Measurements from ENCODE around the gene ZNF311. TPM values are rescaled to one million over a fixed set of nuclear protein-coding genes. Genes with fewer than 3 reads are reported as not detected.

ZNF311 gene
- total RNA-seq, 1 experiment from 2014 or later: 0.57 TPM

DNA sequence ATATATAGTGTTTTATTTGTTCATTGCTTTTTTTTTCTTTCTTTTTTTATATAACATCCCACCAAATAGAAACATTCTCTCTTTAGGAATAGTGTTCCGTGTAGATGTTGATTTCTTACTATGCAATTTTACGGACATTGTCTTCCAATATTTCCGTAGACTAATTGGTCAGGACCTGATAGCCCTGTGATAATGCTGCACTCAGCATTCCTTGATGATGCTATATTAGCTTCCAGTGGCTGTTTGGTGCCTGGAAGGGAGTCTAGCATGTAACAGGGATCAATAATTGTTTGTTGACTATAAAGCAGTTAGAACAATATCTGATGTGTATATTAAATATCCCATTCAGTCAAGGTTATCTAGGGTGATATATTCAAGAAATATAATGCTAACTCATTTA lies 46.6 kb upstream of the ZNF311 start:
- H3K27ac ChIP-seq (ENCODE audit: insufficient read length, low read depth, low read length): no peak overlapping the region
- H2AK5ac ChIP-seq (ENCODE audit: insufficient read length, low read length): no peak overlapping the region
- H3K4me1 ChIP-seq (ENCODE audit: insufficient read depth, low read length): no peaks in the 10 kb centered on the region
- H3K4ac ChIP-seq (ENCODE audit: low read depth, low read length): no peak overlapping the region
- H4K91ac ChIP-seq (ENCODE audit: insufficient read length, low read depth, low read length): no peak overlapping the region
- Mint-ChIP-seq H3K4me1 (peaks cover 0 to 2% of the 10 kb centered on the region in 2 experiments; a peak in 1 of 4 replicates), H3K27me3 (ENCODE audit: low read depth) (peaks cover 2% of the 10 kb centered on the region), H3K9me3 (peaks cover 0 to under 1% of the 10 kb centered on the region in 2 experiments; a peak in 1 of 5 replicates), H3K4me3 (no peak overlapping the region), H3K27ac (no peak overlapping the region), H3K36me3 (ENCODE audit: insufficient read depth in 1 of 3, low read depth in 3 of 3) (no peaks in the 10 kb centered on the region)
- H3K9me3 ChIP-seq (ENCODE audit: control insufficient read depth, low read depth, low read length): no peaks in the 10 kb centered on the region
- no peak overlapping the region for H3K23ac ChIP-seq (ENCODE audit: insufficient read length, low read depth, low read length)
- no peak overlapping the region for H2BK12ac ChIP-seq (ENCODE audit: insufficient read length, low read depth, low read length)
- TF ChIP-seq, protein P1, sequence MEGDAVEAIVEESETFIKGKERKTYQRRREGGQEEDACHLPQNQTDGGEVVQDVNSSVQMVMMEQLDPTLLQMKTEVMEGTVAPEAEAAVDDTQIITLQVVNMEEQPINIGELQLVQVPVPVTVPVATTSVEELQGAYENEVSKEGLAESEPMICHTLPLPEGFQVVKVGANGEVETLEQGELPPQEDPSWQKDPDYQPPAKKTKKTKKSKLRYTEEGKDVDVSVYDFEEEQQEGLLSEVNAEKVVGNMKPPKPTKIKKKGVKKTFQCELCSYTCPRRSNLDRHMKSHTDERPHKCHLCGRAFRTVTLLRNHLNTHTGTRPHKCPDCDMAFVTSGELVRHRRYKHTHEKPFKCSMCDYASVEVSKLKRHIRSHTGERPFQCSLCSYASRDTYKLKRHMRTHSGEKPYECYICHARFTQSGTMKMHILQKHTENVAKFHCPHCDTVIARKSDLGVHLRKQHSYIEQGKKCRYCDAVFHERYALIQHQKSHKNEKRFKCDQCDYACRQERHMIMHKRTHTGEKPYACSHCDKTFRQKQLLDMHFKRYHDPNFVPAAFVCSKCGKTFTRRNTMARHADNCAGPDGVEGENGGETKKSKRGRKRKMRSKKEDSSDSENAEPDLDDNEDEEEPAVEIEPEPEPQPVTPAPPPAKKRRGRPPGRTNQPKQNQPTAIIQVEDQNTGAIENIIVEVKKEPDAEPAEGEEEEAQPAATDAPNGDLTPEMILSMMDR (conservative IDR thresholded peaks at IDR 0.05): no peak
- H3K27me3 ChIP-seq (ENCODE audit: insufficient read depth, low read length): no peaks in the 10 kb centered on the region
- no peak overlapping the region for H2AFZ ChIP-seq (ENCODE audit: low read length)
- H2BK15ac ChIP-seq (ENCODE audit: low read depth, low read length): no peak overlapping the region
- H2BK120ac ChIP-seq (ENCODE audit: low read depth, low read length, poor library complexity, severe bottlenecking): no peak overlapping the region
- no peak overlapping the region for H3K4me2 ChIP-seq (ENCODE audit: insufficient read depth, insufficient read length, low read length)
- no peak overlapping the region for H4K8ac ChIP-seq (replicated peaks; ENCODE audit: insufficient read length, low read depth, low read length)
- H2BK20ac ChIP-seq (ENCODE audit: low read depth, low read length, poor library complexity, severe bottlenecking): no peak overlapping the region
- no peak overlapping the region for H2BK5ac ChIP-seq (ENCODE audit: insufficient read length, low read length)
- no peak overlapping the region for H3K9ac ChIP-seq (ENCODE audit: extremely low read depth, insufficient read length, low read length)
- no peaks in the 10 kb centered on the region for H3K79me2 ChIP-seq (ENCODE audit: insufficient read depth, low read length)
- no peak overlapping the region for H3K18ac ChIP-seq (ENCODE audit: insufficient read length, low read depth, low read length)
- H3K23me2 ChIP-seq (ENCODE audit: insufficient read length, low read depth, low read length, poor library complexity, severe bottlenecking): no peaks in the 10 kb centered on the region
- H3T11ph ChIP-seq (ENCODE audit: low read length): no peak overlapping the region
- no peaks in the 10 kb centered on the region for H4K20me1 ChIP-seq (ENCODE audit: control insufficient read depth, insufficient read depth, insufficient read length)
- WGBS (ENCODE audit: extremely low coverage, insufficient read length, low lambda C conversion rate): no CpG with 5 or more reads among the region's 3 CpGs
- DNase-seq: no peak
- no peak overlapping the region for H4K5ac ChIP-seq (ENCODE audit: insufficient read length, low read depth, low read length)
- H3K14ac ChIP-seq (ENCODE audit: insufficient read depth, low read length): no peak overlapping the region
- H3K79me1 ChIP-seq (ENCODE audit: insufficient read depth, low read depth, low read length, poor library complexity, severe bottlenecking): no peaks in the 10 kb centered on the region
- no peak overlapping the region for H3K56ac ChIP-seq (ENCODE audit: insufficient read length, low read depth, low read length)

Measured in H9 (cell line).